HepG2 (cell line): ENCODE results near the gene STRA6.

ENCODE experiments used
- BRCA1 ChIP-seq: sonication (generic); formaldehyde crosslinking; IDR thresholded peaks from 2 replicates; pipeline ENCODE4 v1.4.0; 2020; ENCODE audit warnings: missing genetic modification reagents
- CHD2 ChIP-seq: IDR thresholded peaks from 2 replicates; pipeline ENCODE4 v1.6.1; 2011; ENCODE audit warnings: low read depth, low read length, improper control_type of control experiment
- DPF2 ChIP-seq: sonication (generic); formaldehyde crosslinking; IDR thresholded peaks from 2 replicates; pipeline ENCODE4 v1.4.0; 2020; ENCODE audit warnings: mild to moderate bottlenecking, low read depth, missing genetic modification reagents, borderline replicate concordance
- ELF1 ChIP-seq: sonication (generic); formaldehyde crosslinking; IDR thresholded peaks from 2 replicates; pipeline ENCODE4 v1.4.0; 2020; ENCODE audit warnings: missing genetic modification reagents
- EP300 ChIP-seq, 3 experiments: sonication (generic) in 1 of 3; formaldehyde crosslinking in 1 of 3; IDR thresholded peaks; 2 replicates each; pipeline versions ENCODE4 v1.5.1 to v1.6.1; 2011 to 2020; ENCODE audit warnings: low read depth in 2 of 3, low read length in 2 of 3, borderline replicate concordance in 1 of 3, improper control_type of control experiment in 1 of 3, mild to moderate bottlenecking in 1 of 3, missing genetic modification reagents in 1 of 3, moderate library complexity in 1 of 3
- HMGA1 ChIP-seq: sonication (generic); formaldehyde crosslinking; conservative IDR thresholded peaks from 2 replicates; pipeline ENCODE4 v1.4.0; 2020; ENCODE audit warnings: missing genetic modification reagents
- HOXA3 ChIP-seq: sonication (generic); formaldehyde crosslinking; IDR thresholded peaks from 2 replicates; pipeline ENCODE4 v1.5.0; 2020; ENCODE audit warnings: missing genetic modification reagents
- KLF11 ChIP-seq: IDR thresholded peaks from 2 replicates; pipeline ENCODE4 v1.6.1; 2016; ENCODE audit warnings: missing compliant biosample characterization
- TOPORS ChIP-seq: sonication (generic); formaldehyde crosslinking; IDR thresholded peaks from 2 replicates; pipeline ENCODE4 v1.8.0; 2023; ENCODE audit warnings: mild to moderate bottlenecking, missing genetic modification reagents
- ZNF766 ChIP-seq: sonication (generic); formaldehyde crosslinking; IDR thresholded peaks from 2 replicates; pipeline ENCODE4 v1.5.0; 2020; ENCODE audit warnings: missing genetic modification reagents, borderline replicate concordance
- TF ChIP-seq, protein P1 (sequence below): sonication (generic); formaldehyde crosslinking; IDR thresholded peaks from 2 replicates; pipeline ENCODE4 v1.5.0; 2020; ENCODE audit warnings: mild to moderate bottlenecking, missing genetic modification reagents, moderate library complexity
- TF ChIP-seq, protein P2 (sequence below): sonication (generic); formaldehyde crosslinking; IDR thresholded peaks from 2 replicates; pipeline ENCODE4 v1.5.1; 2020; ENCODE audit warnings: mild to moderate bottlenecking, missing genetic modification reagents, moderate library complexity

DNA sequence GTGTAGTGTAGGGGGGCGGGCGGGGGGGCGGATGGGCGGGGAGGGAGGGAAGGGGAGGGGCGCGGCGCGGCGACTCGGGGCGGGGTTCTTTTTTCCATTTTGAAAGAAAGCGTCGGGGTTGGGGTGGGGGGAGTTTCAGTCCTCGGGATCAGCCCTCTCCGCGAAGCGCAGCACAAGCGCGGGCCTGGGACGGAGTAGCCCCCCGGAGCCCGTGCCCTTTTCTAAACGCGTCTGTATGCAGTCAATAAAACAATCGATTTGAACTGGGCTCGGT is 66.1 kb downstream of the STRA6 start:
- TF ChIP-seq ELF1 (no peak), ZNF766 (no peak), TOPORS (CRISPR knock-in tag) (no peak), DPF2 (CRISPR knock-in tag) (no peak), HOXA3 (CRISPR knock-in tag) (no peak), KLF11 (no peak), CHD2 (no peak), BRCA1 (CRISPR knock-in tag) (no peak), EP300 (IDR thresholded peaks at IDR 0.05; ENCODE audit: low read depth in 2 of 2, low read length in 2 of 2) (no peak), EP300 (CRISPR knock-in tag; IDR thresholded peaks at IDR 0.05; ENCODE audit: borderline replicate concordance) (no peak), HMGA1 (CRISPR knock-in tag) (no peak)
- TF ChIP-seq, protein P1, sequence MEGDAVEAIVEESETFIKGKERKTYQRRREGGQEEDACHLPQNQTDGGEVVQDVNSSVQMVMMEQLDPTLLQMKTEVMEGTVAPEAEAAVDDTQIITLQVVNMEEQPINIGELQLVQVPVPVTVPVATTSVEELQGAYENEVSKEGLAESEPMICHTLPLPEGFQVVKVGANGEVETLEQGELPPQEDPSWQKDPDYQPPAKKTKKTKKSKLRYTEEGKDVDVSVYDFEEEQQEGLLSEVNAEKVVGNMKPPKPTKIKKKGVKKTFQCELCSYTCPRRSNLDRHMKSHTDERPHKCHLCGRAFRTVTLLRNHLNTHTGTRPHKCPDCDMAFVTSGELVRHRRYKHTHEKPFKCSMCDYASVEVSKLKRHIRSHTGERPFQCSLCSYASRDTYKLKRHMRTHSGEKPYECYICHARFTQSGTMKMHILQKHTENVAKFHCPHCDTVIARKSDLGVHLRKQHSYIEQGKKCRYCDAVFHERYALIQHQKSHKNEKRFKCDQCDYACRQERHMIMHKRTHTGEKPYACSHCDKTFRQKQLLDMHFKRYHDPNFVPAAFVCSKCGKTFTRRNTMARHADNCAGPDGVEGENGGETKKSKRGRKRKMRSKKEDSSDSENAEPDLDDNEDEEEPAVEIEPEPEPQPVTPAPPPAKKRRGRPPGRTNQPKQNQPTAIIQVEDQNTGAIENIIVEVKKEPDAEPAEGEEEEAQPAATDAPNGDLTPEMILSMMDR (CRISPR knock-in tag), result no peak
- TF ChIP-seq, protein P2, sequence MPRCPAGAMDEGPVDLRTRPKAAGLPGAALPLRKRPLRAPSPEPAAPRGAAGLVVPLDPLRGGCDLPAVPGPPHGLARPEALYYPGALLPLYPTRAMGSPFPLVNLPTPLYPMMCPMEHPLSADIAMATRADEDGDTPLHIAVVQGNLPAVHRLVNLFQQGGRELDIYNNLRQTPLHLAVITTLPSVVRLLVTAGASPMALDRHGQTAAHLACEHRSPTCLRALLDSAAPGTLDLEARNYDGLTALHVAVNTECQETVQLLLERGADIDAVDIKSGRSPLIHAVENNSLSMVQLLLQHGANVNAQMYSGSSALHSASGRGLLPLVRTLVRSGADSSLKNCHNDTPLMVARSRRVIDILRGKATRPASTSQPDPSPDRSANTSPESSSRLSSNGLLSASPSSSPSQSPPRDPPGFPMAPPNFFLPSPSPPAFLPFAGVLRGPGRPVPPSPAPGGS (CRISPR knock-in tag), result no peak
